HepG2 (cell line): Measurements from ENCODE around the gene SYAP1. TPM values are rescaled to one million over a fixed set of nuclear protein-coding genes. Genes with fewer than 3 reads are reported as not detected.

ENCODE experiments used
- ATAC-seq: fragments of 200-7000 bp; cut with Tn5 transposase; 3 replicates; pipeline ENCODE4 v1.9.1; 2020; ENCODE audit warnings: mild to moderate bottlenecking, moderate library complexity
- BruUV-seq: library from RNA; stranded (reverse); fragments of 400-500 nt; replicated peaks from 2 replicates; lab custom pipeline; 2021; lab: Mats Ljungman, UMichigan
- CTCF ChIA-PET: fragments of 300-600 bp; formaldehyde crosslinking; extraction: SDS; loops from one replicate; lab custom pipeline; 2021; ENCODE audit warnings: low total read pairs, inconsistent platforms, low intra/inter-chr PET ratio; lab: Yijun Ruan, JAX
- POLR2A ChIA-PET: fragments of 350-600 bp; sonication (Branson Sonifier 250); formaldehyde crosslinking; loops from one replicate; lab custom pipeline; 2020; ENCODE audit warnings: antibody characterized with exemption, inconsistent platforms; lab: Yijun Ruan, JAX
- DNase-seq: peaks from one replicate; pipeline ENCODE4 v3.0.0-alpha.2; 2015; ENCODE audit warnings: low spot score
- FAIRE-seq: peaks from 3 replicates; lab custom pipeline; 2011; peaks lifted over from hg19 to GRCh38; lab: Jason Lieb, UNC
- H2AFZ ChIP-seq: one replicate; pipeline ENCODE4 v1.6.1; 2011; ENCODE audit warnings: low read length, inconsistent platforms
- H3K27ac ChIP-seq: fragments of 300-600 bp; 3 replicates; pipeline ENCODE4 v1.8.0; 2011; ENCODE audit warnings: mixed run types, mild to moderate bottlenecking, mixed read lengths, low read length, inconsistent platforms; ENCODE audit not compliant: insufficient read depth; ENCODE audit errors: extremely low read length
- H3K27me3 ChIP-seq, 2 experiments: fragments of 200-600 bp in 1 of 2; 2 replicates in 1 of 2; 3 replicates in 1 of 2; pipeline versions ENCODE4 v1.6.0 to v1.8.0; 2011; ENCODE audit warnings: low read length in 2 of 2, mild to moderate bottlenecking in 2 of 2, moderate library complexity in 2 of 2, inconsistent platforms in 1 of 2; ENCODE audit not compliant: insufficient read depth in 2 of 2, control insufficient read depth in 1 of 2
- H3K36me3 ChIP-seq, 2 experiments: fragments of 200-600 bp in 1 of 2; replicated peaks in 1 of 2; 2 replicates in 1 of 2; 3 replicates in 1 of 2; pipeline versions ENCODE4 v1.5.1 to v1.8.0; 2011; ENCODE audit warnings: low read length in 2 of 2, inconsistent platforms in 1 of 2; ENCODE audit not compliant: insufficient read depth in 2 of 2, control insufficient read depth in 1 of 2
- H3K4me1 ChIP-seq: 2 replicates; pipeline ENCODE4 v1.5.1; 2012; ENCODE audit warnings: low read length, inconsistent platforms; ENCODE audit not compliant: insufficient read depth
- H3K4me2 ChIP-seq: 2 replicates; pipeline ENCODE4 v1.6.0; 2011; ENCODE audit warnings: low read depth, low read length, inconsistent platforms
- H3K4me3 ChIP-seq, 3 experiments: fragments of 200-600 bp in 1 of 3; sonication (generic), shearing (Covaris generic) in 1 of 3; replicated peaks in 1 of 3; 2 replicates each; pipeline ENCODE4 v1.5.1; 2011 to 2016; ENCODE audit warnings: low read length in 3 of 3, inconsistent platforms in 2 of 3, low read depth in 2 of 3, mild to moderate bottlenecking in 2 of 3, control low read depth in 1 of 3, mixed read lengths in 1 of 3; ENCODE audit not compliant: insufficient read depth in 1 of 3
- H3K79me2 ChIP-seq: one replicate; pipeline ENCODE4 v1.6.1; 2011; ENCODE audit warnings: low read length, inconsistent platforms; ENCODE audit not compliant: insufficient read depth
- H3K9ac ChIP-seq: 2 replicates; pipeline ENCODE4 v1.6.0; 2011; ENCODE audit warnings: mild to moderate bottlenecking, low read depth, low read length, inconsistent platforms; ENCODE audit not compliant: insufficient read depth
- H3K9me3 ChIP-seq: 2 replicates; pipeline ENCODE4 v1.5.1; 2012; ENCODE audit warnings: mild to moderate bottlenecking, low read length
- H4K20me1 ChIP-seq: 2 replicates; pipeline ENCODE4 v1.6.0; 2011; ENCODE audit warnings: inconsistent platforms, mild to moderate bottlenecking, low read length, moderate library complexity; ENCODE audit not compliant: insufficient read depth
- ATF3 ChIP-seq: sonication (generic); formaldehyde crosslinking; IDR thresholded peaks from 2 replicates; pipeline ENCODE4 v1.4.0; 2020; ENCODE audit warnings: missing genetic modification reagents
- CTCF ChIP-seq: sonication (generic); formaldehyde crosslinking; IDR thresholded peaks from 2 replicates; pipeline ENCODE4 v1.5.0; 2020; ENCODE audit warnings: mild to moderate bottlenecking, missing genetic modification reagents, moderate library complexity
- EP300 ChIP-seq, 3 experiments: sonication (generic) in 1 of 3; formaldehyde crosslinking in 1 of 3; IDR thresholded peaks; 2 replicates each; pipeline versions ENCODE4 v1.5.1 to v1.6.1; 2011 to 2020; ENCODE audit warnings: low read depth in 2 of 3, low read length in 2 of 3, borderline replicate concordance in 1 of 3, improper control_type of control experiment in 1 of 3, mild to moderate bottlenecking in 1 of 3, missing genetic modification reagents in 1 of 3, moderate library complexity in 1 of 3
- GRHL1 ChIP-seq: sonication (generic); formaldehyde crosslinking; conservative IDR thresholded peaks from 2 replicates; pipeline ENCODE4 v1.8.0; 2022; ENCODE audit warnings: missing genetic modification reagents
- KLF12 ChIP-seq: sonication (generic); formaldehyde crosslinking; IDR thresholded peaks from 2 replicates; pipeline ENCODE4 v1.4.0; 2020; ENCODE audit warnings: missing genetic modification reagents, borderline replicate concordance
- SMC3 ChIP-seq: IDR thresholded peaks from 2 replicates; pipeline ENCODE4 v1.6.1; 2011; ENCODE audit warnings: low read length, improper control_type of control experiment
- STAG1 ChIP-seq: sonication (generic); formaldehyde crosslinking; IDR thresholded peaks from 2 replicates; pipeline ENCODE4 v1.4.0; 2020; ENCODE audit warnings: missing genetic modification reagents
- ZNF138 ChIP-seq: sonication (generic); formaldehyde crosslinking; IDR thresholded peaks from 2 replicates; pipeline ENCODE4 v1.5.0; 2020; ENCODE audit warnings: mild to moderate bottlenecking, low read depth, missing genetic modification reagents
- ZNF326 ChIP-seq: sonication (generic); formaldehyde crosslinking; IDR thresholded peaks from 2 replicates; pipeline ENCODE4 v1.4.0; 2020; ENCODE audit warnings: missing genetic modification reagents, borderline replicate concordance
- ZNF513 ChIP-seq: sonication (generic); formaldehyde crosslinking; conservative IDR thresholded peaks from 2 replicates; pipeline ENCODE4 v1.5.0; 2020; ENCODE audit warnings: missing genetic modification reagents
- ZSCAN25 ChIP-seq: sonication (generic); formaldehyde crosslinking; IDR thresholded peaks from 2 replicates; pipeline ENCODE4 v1.8.0; 2022; ENCODE audit warnings: mild to moderate bottlenecking, missing genetic modification reagents
- WGBS: methylation state at CpG from one replicate; pipeline ENCODE4 v1.1.6; 2017; ENCODE audit warnings: low lambda C conversion rate; 5-methylcytosine and 5-hydroxymethylcytosine counted together
- in situ Hi-C: cut with HindIII; loops from 2 replicates; pipeline ENCODE4 v1.10.0; 2017; ENCODE audit warnings: low pct_unique_long_range_greater_than_20kb; ENCODE audit not compliant: extremely low pct_ligation_motif_present
- intact Hi-C: fragments of 100-400 bp; cut with micrococcal nuclease; formaldehyde crosslinking; loops from one replicate; pipeline ENCODE4 v1.10.0; 2022; ENCODE audit not compliant: unreplicated experiment
- polyA plus RNA-seq, 8 experiments: library from polyadenylated mRNA; depleted of rRNA in 3 of 8; stranded (reverse) in 7 of 8; unstranded in 1 of 8; fragments of >200 nt; fragmentation: Illumina TruSeq in 4 of 8; extraction: Trizol in 4 of 8; gene quantifications; 2 replicates each; pipeline versions ENCODE4 v1.2.1 to v1.2.3, GENCODE V29; 2011 to 2016; ENCODE audit warnings: low read depth in 4 of 8, missing spikeins in 1 of 8, mixed read lengths in 1 of 8; ENCODE audit not compliant: insufficient read depth in 1 of 8
- total RNA-seq, 5 experiments: library from RNA; depleted of rRNA; stranded (reverse); fragments of >200 nt; fragmentation: Illumina TruSeq; extraction: Trizol; gene quantifications; 2 replicates each; pipeline ENCODE4 v1.2.3, GENCODE V29; 2016; ENCODE audit warnings: low read depth in 1 of 5

Gene SYAP1
- total and polyA plus RNA-seq, 2 of the 13 experiments (the other 11 are each of a cell fraction or from before 2014, with no cell fraction given) = 4.9 to 18.5 TPM

- no peak overlapping the region for H2AFZ ChIP-seq
- peak; percentile 62; the same call in 2 of the 3 replicates for ATAC-seq
- in situ Hi-C loops = no loop called here
- intact Hi-C loops = loop anchor here (1.0 to 10.0 kb wide), 3 partner anchors 8 to 570 kb away; partner anchors contain the start of gene GRPR
- POLR2A ChIA-PET = no interaction called here
- H3K9ac ChIP-seq = no peak overlapping the region
- peaks cover 4 to 20% of the 10 kb centered on the region in 2 experiments; a peak in 4 of 5 replicates for H3K36me3 ChIP-seq
- TF ChIP-seq STAG1 (peak; percentile 59), ZSCAN25 (CRISPR knock-in tag) (no peak), ZNF138 (no peak), GRHL1 (CRISPR knock-in tag) (no peak), ZNF326 (CRISPR knock-in tag) (no peak), ATF3 (CRISPR knock-in tag) (no peak), KLF12 (CRISPR knock-in tag) (no peak), ZNF513 (no peak), EP300 (IDR thresholded peaks at IDR 0.05; ENCODE audit: low read depth in 2 of 2, low read length in 2 of 2) (no peak), EP300 (CRISPR knock-in tag; IDR thresholded peaks at IDR 0.05; ENCODE audit: borderline replicate concordance) (no peak), SMC3 (peak; percentile 30; the same call in 1 of the 2 replicates), CTCF (CRISPR knock-in tag) (peak; percentile 67)
- no peaks in the 10 kb centered on the region for H3K79me2 ChIP-seq
- FAIRE-seq = peak; percentile 47
- 71% methylated on average over 7 of the region's 10 CpGs for WGBS
- no peaks in the 10 kb centered on the region for H4K20me1 ChIP-seq
- H3K27me3 ChIP-seq = no peaks in the 10 kb centered on the region
- CTCF ChIA-PET = no interaction called here
- peaks cover 15% of the 10 kb centered on the region for H3K4me1 ChIP-seq
- H3K4me2 ChIP-seq = no peak overlapping the region
- no peaks in the 10 kb centered on the region for H3K9me3 ChIP-seq
- BruUV-seq = no TSS peak
- H3K27ac ChIP-seq = no peak overlapping the region
- no peak overlapping the region for H3K4me3 ChIP-seq
- peak; percentile 29 for DNase-seq
Measured at GRCh38 chrX:16695079-16695676, 24.2 kb upstream of the SYAP1 start.
